ENCODE data around the gene ADAMTSL5.

Gene ADAMTSL5

DNA sequence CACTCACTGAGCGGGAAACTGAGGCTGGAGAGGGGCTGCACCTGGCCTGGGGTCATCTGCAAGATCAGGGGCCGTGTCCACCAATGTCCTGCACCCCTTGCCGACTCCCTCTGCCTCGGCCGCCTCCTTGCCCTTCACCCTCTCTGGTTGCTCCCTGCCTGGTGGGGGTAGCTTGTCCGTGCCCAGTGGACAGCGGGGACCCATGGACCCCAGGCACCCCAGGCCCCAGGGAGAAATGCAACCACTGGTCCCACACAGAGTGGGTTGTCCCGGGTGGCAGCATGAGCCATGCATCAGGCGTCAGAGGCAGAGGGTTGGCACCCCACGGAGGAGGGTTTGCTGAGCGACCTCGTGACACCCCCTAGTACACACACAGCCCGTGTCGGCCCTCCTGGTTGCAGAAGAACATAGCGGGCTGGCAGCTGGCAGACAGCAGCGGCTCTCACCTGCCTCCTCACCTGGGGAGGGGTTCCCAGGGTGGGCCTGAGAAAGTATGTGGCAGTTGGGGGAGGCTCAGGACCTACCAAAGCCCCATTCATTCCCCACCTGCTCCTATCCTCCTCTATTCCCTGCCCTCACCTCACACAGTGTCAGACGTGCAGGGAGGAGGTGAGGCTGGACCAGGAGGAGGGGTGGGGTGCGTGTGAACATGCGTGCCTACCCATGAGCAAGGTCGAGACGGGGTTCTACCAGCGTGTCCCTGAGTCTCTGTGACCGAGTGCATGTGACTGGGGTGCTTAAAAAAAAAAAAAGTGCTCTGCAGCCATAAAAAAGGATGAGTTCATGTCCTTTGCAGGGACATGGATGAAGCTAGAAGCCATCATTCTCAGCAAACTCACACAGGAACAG, 8.7 kb downstream of the ADAMTSL5 start:
- ATAC-seq = no peak
- TF ChIP-seq, protein P1, sequence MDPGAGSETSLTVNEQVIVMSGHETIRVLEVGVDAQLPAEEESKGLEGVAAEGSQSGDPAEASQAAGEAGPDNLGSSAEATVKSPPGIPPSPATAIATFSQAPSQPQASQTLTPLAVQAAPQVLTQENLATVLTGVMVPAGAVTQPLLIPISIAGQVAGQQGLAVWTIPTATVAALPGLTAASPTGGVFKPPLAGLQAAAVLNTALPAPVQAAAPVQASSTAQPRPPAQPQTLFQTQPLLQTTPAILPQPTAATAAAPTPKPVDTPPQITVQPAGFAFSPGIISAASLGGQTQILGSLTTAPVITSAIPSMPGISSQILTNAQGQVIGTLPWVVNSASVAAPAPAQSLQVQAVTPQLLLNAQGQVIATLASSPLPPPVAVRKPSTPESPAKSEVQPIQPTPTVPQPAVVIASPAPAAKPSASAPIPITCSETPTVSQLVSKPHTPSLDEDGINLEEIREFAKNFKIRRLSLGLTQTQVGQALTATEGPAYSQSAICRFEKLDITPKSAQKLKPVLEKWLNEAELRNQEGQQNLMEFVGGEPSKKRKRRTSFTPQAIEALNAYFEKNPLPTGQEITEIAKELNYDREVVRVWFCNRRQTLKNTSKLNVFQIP (CRISPR knock-in tag; IDR thresholded peaks at IDR 0.05; ENCODE audit: borderline replicate concordance, low read depth) = no peak
- TF ChIP-seq, protein P2, sequence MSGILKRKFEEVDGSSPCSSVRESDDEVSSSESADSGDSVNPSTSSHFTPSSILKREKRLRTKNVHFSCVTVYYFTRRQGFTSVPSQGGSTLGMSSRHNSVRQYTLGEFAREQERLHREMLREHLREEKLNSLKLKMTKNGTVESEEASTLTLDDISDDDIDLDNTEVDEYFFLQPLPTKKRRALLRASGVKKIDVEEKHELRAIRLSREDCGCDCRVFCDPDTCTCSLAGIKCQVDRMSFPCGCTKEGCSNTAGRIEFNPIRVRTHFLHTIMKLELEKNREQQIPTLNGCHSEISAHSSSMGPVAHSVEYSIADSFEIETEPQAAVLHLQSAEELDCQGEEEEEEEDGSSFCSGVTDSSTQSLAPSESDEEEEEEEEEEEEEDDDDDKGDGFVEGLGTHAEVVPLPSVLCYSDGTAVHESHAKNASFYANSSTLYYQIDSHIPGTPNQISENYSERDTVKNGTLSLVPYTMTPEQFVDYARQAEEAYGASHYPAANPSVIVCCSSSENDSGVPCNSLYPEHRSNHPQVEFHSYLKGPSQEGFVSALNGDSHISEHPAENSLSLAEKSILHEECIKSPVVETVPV (CRISPR knock-in tag; IDR thresholded peaks at IDR 0.05) = no peak
- TF ChIP-seq, protein P3, sequence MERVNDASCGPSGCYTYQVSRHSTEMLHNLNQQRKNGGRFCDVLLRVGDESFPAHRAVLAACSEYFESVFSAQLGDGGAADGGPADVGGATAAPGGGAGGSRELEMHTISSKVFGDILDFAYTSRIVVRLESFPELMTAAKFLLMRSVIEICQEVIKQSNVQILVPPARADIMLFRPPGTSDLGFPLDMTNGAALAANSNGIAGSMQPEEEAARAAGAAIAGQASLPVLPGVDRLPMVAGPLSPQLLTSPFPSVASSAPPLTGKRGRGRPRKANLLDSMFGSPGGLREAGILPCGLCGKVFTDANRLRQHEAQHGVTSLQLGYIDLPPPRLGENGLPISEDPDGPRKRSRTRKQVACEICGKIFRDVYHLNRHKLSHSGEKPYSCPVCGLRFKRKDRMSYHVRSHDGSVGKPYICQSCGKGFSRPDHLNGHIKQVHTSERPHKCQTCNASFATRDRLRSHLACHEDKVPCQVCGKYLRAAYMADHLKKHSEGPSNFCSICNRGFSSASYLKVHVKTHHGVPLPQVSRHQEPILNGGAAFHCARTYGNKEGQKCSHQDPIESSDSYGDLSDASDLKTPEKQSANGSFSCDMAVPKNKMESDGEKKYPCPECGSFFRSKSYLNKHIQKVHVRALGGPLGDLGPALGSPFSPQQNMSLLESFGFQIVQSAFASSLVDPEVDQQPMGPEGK (CRISPR knock-in tag; IDR thresholded peaks at IDR 0.05; ENCODE audit: borderline replicate concordance) = no peak
- TF ChIP-seq RARB (CRISPR knock-in tag; IDR thresholded peaks at IDR 0.05) = no peak
- TF ChIP-seq ESRRG (CRISPR knock-in tag; IDR thresholded peaks at IDR 0.05) = no peak
- no peak for TF ChIP-seq SNAI2 (CRISPR knock-in tag; IDR thresholded peaks at IDR 0.05)
- TF ChIP-seq PPARA (CRISPR knock-in tag; IDR thresholded peaks at IDR 0.05; ENCODE audit: borderline replicate concordance) = no peak
- no peak for TF ChIP-seq ZNF8 (CRISPR knock-in tag; IDR thresholded peaks at IDR 0.05)
- no peak for TF ChIP-seq OSR1 (CRISPR knock-in tag; IDR thresholded peaks at IDR 0.05)
- TF ChIP-seq GLIS3 (CRISPR knock-in tag; IDR thresholded peaks at IDR 0.05) = no peak
- TF ChIP-seq, protein P4, sequence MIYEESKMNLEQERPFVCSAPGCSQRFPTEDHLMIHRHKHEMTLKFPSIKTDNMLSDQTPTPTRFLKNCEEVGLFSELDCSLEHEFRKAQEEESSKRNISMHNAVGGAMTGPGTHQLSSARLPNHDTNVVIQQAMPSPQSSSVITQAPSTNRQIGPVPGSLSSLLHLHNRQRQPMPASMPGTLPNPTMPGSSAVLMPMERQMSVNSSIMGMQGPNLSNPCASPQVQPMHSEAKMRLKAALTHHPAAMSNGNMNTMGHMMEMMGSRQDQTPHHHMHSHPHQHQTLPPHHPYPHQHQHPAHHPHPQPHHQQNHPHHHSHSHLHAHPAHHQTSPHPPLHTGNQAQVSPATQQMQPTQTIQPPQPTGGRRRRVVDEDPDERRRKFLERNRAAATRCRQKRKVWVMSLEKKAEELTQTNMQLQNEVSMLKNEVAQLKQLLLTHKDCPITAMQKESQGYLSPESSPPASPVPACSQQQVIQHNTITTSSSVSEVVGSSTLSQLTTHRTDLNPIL (CRISPR knock-in tag; IDR thresholded peaks at IDR 0.05; ENCODE audit: low read depth) = no peak
- TF ChIP-seq CSDC2 (CRISPR knock-in tag; IDR thresholded peaks at IDR 0.05) = no peak
- TF ChIP-seq ZFP3 (CRISPR knock-in tag; IDR thresholded peaks at IDR 0.05) = no peak
- no peak for TF ChIP-seq BACH2 (CRISPR knock-in tag; IDR thresholded peaks at IDR 0.05; ENCODE audit: borderline replicate concordance)
- TF ChIP-seq TOX (CRISPR knock-in tag; IDR thresholded peaks at IDR 0.05; ENCODE audit: borderline replicate concordance) = no peak
- no peak for TF ChIP-seq ZC3H10 (CRISPR knock-in tag; IDR thresholded peaks at IDR 0.05)
- TF ChIP-seq ZFP30 (CRISPR knock-in tag; IDR thresholded peaks at IDR 0.05) = no peak

DNA sequence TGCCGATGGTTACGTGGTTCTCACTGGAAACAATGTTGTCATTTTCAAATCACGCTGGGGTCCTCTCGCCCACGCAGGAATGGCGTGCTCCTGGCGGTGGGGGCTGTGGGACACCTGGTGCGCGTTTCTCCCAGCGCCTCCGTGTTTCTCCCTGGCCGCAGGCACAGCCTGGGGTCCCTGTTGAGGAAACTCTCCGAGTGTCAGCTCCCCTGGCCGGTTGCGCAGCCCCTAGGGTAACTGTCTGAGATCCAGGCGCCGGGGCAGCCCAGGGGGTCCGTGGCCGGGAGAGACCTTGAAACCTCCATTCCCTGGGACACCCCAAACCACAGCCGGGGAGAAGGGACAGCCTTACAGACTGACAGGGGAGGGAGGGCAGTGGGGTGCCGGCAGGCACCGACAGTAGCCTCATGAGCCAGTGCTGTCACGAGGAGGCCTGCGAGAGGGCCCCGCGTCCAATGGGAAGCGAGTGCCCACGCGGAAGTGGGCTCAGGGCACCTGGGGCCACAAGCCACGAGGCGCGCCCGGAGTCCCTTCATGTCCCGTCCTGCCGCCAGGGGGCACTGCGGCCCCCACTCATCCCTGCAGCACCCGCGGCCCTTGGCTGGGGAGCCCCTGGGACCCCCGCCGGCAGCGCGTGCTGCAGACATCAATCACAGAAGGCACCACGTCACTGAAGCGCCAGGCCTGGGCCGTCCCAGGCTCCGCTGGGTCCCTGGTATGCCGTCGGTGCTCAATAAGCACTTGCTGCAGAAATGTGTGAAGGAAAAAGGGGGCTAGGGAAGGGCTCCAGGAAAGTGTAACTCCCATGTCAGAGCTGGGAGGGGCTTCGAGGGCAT, 9.5 kb downstream of the ADAMTSL5 start:
- TF ChIP-seq CSDC2 (CRISPR knock-in tag; IDR thresholded peaks at IDR 0.05) = no peak
- TF ChIP-seq ZNF8 (CRISPR knock-in tag; IDR thresholded peaks at IDR 0.05) = no peak
- peak; percentile 58 for ATAC-seq

DNA sequence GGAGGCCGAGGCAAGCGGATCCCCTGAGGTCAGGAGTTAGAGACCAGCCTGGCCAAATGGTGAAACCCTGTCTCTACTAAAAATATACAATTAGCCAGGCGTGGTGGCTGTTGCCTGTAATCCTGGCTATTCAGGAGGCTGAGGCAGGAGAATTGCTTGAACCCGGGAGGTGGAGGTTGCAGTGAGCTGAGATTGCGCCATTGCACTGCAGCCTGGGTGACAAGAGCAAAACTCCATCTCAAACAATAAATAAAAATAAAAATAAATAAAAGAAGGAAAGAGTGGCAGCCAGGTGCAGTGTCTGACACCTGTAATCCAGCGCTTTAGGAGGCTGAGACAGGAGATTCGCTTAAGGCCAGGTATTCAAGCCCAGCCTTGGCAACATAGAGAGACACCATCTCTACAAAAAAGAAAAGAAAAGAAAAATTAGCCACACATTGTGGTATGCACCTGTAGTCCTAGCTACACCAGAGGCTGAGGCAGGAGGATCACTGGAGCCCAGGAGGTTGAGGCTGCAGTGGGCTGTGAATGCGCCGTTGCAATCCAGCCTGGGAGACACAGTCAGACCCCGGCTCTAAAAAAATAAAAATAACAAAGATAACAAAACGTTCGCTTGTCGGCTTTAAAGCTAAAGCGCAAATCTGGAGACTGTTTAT, 10.3 kb downstream of the ADAMTSL5 start:
- ATAC-seq = no peak
- TF ChIP-seq SNAI2 (CRISPR knock-in tag; IDR thresholded peaks at IDR 0.05) = no peak
- TF ChIP-seq BACH2 (CRISPR knock-in tag; IDR thresholded peaks at IDR 0.05; ENCODE audit: borderline replicate concordance) = no peak
- TF ChIP-seq GLIS3 (CRISPR knock-in tag; IDR thresholded peaks at IDR 0.05) = no peak
- TF ChIP-seq, protein P2 (CRISPR knock-in tag; IDR thresholded peaks at IDR 0.05) = no peak
- TF ChIP-seq ZFP30 (CRISPR knock-in tag; IDR thresholded peaks at IDR 0.05) = no peak
- no peak for TF ChIP-seq ZNF70 (CRISPR knock-in tag; IDR thresholded peaks at IDR 0.05)
- TF ChIP-seq, protein P4 (CRISPR knock-in tag; IDR thresholded peaks at IDR 0.05; ENCODE audit: low read depth) = no peak
- TF ChIP-seq, protein P5, sequence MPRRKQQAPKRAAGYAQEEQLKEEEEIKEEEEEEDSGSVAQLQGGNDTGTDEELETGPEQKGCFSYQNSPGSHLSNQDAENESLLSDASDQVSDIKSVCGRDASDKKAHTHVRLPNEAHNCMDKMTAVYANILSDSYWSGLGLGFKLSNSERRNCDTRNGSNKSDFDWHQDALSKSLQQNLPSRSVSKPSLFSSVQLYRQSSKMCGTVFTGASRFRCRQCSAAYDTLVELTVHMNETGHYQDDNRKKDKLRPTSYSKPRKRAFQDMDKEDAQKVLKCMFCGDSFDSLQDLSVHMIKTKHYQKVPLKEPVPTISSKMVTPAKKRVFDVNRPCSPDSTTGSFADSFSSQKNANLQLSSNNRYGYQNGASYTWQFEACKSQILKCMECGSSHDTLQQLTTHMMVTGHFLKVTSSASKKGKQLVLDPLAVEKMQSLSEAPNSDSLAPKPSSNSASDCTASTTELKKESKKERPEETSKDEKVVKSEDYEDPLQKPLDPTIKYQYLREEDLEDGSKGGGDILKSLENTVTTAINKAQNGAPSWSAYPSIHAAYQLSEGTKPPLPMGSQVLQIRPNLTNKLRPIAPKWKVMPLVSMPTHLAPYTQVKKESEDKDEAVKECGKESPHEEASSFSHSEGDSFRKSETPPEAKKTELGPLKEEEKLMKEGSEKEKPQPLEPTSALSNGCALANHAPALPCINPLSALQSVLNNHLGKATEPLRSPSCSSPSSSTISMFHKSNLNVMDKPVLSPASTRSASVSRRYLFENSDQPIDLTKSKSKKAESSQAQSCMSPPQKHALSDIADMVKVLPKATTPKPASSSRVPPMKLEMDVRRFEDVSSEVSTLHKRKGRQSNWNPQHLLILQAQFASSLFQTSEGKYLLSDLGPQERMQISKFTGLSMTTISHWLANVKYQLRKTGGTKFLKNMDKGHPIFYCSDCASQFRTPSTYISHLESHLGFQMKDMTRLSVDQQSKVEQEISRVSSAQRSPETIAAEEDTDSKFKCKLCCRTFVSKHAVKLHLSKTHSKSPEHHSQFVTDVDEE (CRISPR knock-in tag; IDR thresholded peaks at IDR 0.05) = no peak
- TF ChIP-seq, protein P1 (CRISPR knock-in tag; IDR thresholded peaks at IDR 0.05; ENCODE audit: borderline replicate concordance, low read depth) = no peak
- TF ChIP-seq OSR1 (CRISPR knock-in tag; IDR thresholded peaks at IDR 0.05) = no peak
- no peak for TF ChIP-seq ARNTL (CRISPR knock-in tag; IDR thresholded peaks at IDR 0.05; ENCODE audit: borderline replicate concordance, low read depth)
